SK-N-SH treated with all-trans-retinoic acid at 6 μM for 48 hours (cell line): ENCODE results near the gene GALNT12.
A peak's percentile ranks its signal among the peaks of the same experiment; 100 is the strongest.

ENCODE experiments used
- ATAC-seq: fragments of 200-7000 bp; cut with Tn5 transposase; 3 replicates; pipeline ENCODE4 v1.9.1; 2020; ENCODE audit warnings: mild to moderate bottlenecking, moderate library complexity
- ARNTL ChIP-seq: fragments of 450-650 bp; formaldehyde crosslinking; IDR thresholded peaks from 2 replicates; pipeline ENCODE4 v1.5.0; 2020; ENCODE audit warnings: low read depth, mild to moderate bottlenecking, moderate library complexity, borderline replicate concordance
- BACH2 ChIP-seq: fragments of 250-450 bp; sonication (Bioruptor Pico); IDR thresholded peaks from 2 replicates; pipeline ENCODE4 v1.9.0; 2021; ENCODE audit warnings: mild to moderate bottlenecking, borderline replicate concordance
- CREB5 ChIP-seq: fragments of 250-450 bp; sonication (Bioruptor Pico); IDR thresholded peaks from 2 replicates; pipeline ENCODE4 v1.5.1; 2020; ENCODE audit warnings: low read depth, mild to moderate bottlenecking, moderate library complexity
- CSDC2 ChIP-seq: fragments of 250-450 bp; sonication (Bioruptor Pico); IDR thresholded peaks from 2 replicates; pipeline ENCODE4 v1.5.0; 2020; ENCODE audit warnings: mild to moderate bottlenecking, moderate library complexity
- CSRNP3 ChIP-seq: fragments of 250-450 bp; sonication (Bioruptor Pico); IDR thresholded peaks from 2 replicates; pipeline ENCODE4 v1.5.1; 2021; ENCODE audit warnings: mild to moderate bottlenecking, moderate library complexity
- ESRRG ChIP-seq: fragments of 250-450 bp; sonication (Bioruptor Pico); IDR thresholded peaks from 2 replicates; pipeline ENCODE4 v1.6.1; 2021; ENCODE audit warnings: mild to moderate bottlenecking
- GLIS3 ChIP-seq: fragments of 250-450 bp; sonication (Bioruptor Pico); IDR thresholded peaks from 2 replicates; pipeline ENCODE4 v1.5.0; 2020; ENCODE audit warnings: mild to moderate bottlenecking, moderate library complexity
- ISL1 ChIP-seq: fragments of 250-450 bp; sonication (Bioruptor Pico); IDR thresholded peaks from 2 replicates; pipeline ENCODE4 v2.1.2; 2022; ENCODE audit warnings: mild to moderate bottlenecking, moderate library complexity
- OSR1 ChIP-seq: fragments of 250-450 bp; sonication (Bioruptor Pico); IDR thresholded peaks from 2 replicates; pipeline ENCODE4 v1.8.0; 2022; ENCODE audit warnings: moderate library complexity, mild to moderate bottlenecking, inconsistent platforms
- PATZ1 ChIP-seq: fragments of 250-450 bp; sonication (Bioruptor Pico); IDR thresholded peaks from 2 replicates; pipeline ENCODE4 v1.8.0; 2020; ENCODE audit warnings: mild to moderate bottlenecking, moderate library complexity, borderline replicate concordance
- PPARA ChIP-seq: fragments of 250-450 bp; sonication (Bioruptor Pico); IDR thresholded peaks from 2 replicates; pipeline ENCODE4 v1.5.0; 2020; ENCODE audit warnings: mild to moderate bottlenecking, borderline replicate concordance
- RARB ChIP-seq: fragments of 250-450 bp; sonication (Bioruptor Pico); IDR thresholded peaks from 2 replicates; pipeline ENCODE4 v1.8.0; 2021; ENCODE audit warnings: mild to moderate bottlenecking, moderate library complexity
- SNAI2 ChIP-seq: fragments of 250-450 bp; sonication (Bioruptor Pico); IDR thresholded peaks from 2 replicates; pipeline ENCODE4 v1.5.0; 2020; ENCODE audit warnings: mild to moderate bottlenecking, moderate library complexity
- TCF4 ChIP-seq: fragments of 250-450 bp; sonication (Bioruptor Pico); IDR thresholded peaks from 2 replicates; pipeline ENCODE4 v1.8.0; 2021; ENCODE audit warnings: mild to moderate bottlenecking, moderate library complexity, borderline replicate concordance
- TOX ChIP-seq: fragments of 250-450 bp; sonication (Bioruptor Pico); IDR thresholded peaks from 2 replicates; pipeline ENCODE4 v1.8.0; 2021; ENCODE audit warnings: mild to moderate bottlenecking, moderate library complexity, borderline replicate concordance
- TSHZ2 ChIP-seq: fragments of 250-450 bp; sonication (Bioruptor Pico); IDR thresholded peaks from 2 replicates; pipeline ENCODE4 v1.5.0; 2020; ENCODE audit warnings: mild to moderate bottlenecking, moderate library complexity
- ZC3H10 ChIP-seq: fragments of 250-450 bp; sonication (Bioruptor Pico); IDR thresholded peaks from 2 replicates; pipeline ENCODE4 v1.5.1; 2021; ENCODE audit warnings: mild to moderate bottlenecking, moderate library complexity
- ZFP3 ChIP-seq: fragments of 250-450 bp; sonication (Bioruptor Pico); IDR thresholded peaks from 2 replicates; pipeline ENCODE4 v1.5.0; 2020; ENCODE audit warnings: mild to moderate bottlenecking, moderate library complexity
- ZNF70 ChIP-seq: fragments of 450-650 bp; formaldehyde crosslinking; IDR thresholded peaks from 2 replicates; pipeline ENCODE4 v1.5.0; 2020; ENCODE audit warnings: mild to moderate bottlenecking, moderate library complexity

GALNT12 gene

GRCh38 chr9:98796364-98797101 lies 10.9 kb upstream of the GALNT12 start, which contains the start of gene ANKS6 (continued):
- TF ChIP-seq OSR1 (CRISPR knock-in tag) (no peak), RARB (CRISPR knock-in tag) (no peak), PATZ1 (CRISPR knock-in tag) (no peak), SNAI2 (CRISPR knock-in tag) (peak; percentile 90; the same call in 1 of the 2 replicates), TOX (no peak), TSHZ2 (CRISPR knock-in tag) (peak; percentile 93), ZNF70 (CRISPR knock-in tag) (no peak), ISL1 (no peak), ARNTL (CRISPR knock-in tag) (no peak), TCF4 (CRISPR knock-in tag) (no peak), PPARA (CRISPR knock-in tag) (no peak)

- no peak for ATAC-seq
- TF ChIP-seq CREB5, result no peak
- TF ChIP-seq ISL1, result no peak
- TF ChIP-seq ESRRG, result no peak
- TF ChIP-seq TCF4 (CRISPR knock-in tag), result no peak
- TF ChIP-seq ZFP3 (CRISPR knock-in tag), result no peak
- TF ChIP-seq ZNF70 (CRISPR knock-in tag), result no peak
- no peak for TF ChIP-seq SNAI2 (CRISPR knock-in tag)
- no peak for TF ChIP-seq CSRNP3 (CRISPR knock-in tag)
- TF ChIP-seq GLIS3 (CRISPR knock-in tag), result no peak
- no peak for TF ChIP-seq ZC3H10 (CRISPR knock-in tag)
- no peak for TF ChIP-seq ARNTL (CRISPR knock-in tag)
- no peak for TF ChIP-seq CSDC2
- TF ChIP-seq PATZ1 (CRISPR knock-in tag), result no peak
- TF ChIP-seq TSHZ2 (CRISPR knock-in tag), result no peak
- TF ChIP-seq BACH2 (CRISPR knock-in tag), result no peak
- no peak for TF ChIP-seq RARB (CRISPR knock-in tag)
Measured at GRCh38 chr9:98797491-98797890, 10.0 kb upstream of the GALNT12 start.
